8988T (cell line): Measurements from ENCODE around the gene TPD52L1.

Source experiments
- DNase-seq: peaks from one replicate; pipeline ENCODE4 v3.0.0; 2011

Gene TPD52L1

GRCh38 chr6:125212377-125212776, 58.8 kb downstream of the TPD52L1 start:
- DNase-seq, result no peak

GRCh38 chr6:125213939-125214338, 60.4 kb downstream of the TPD52L1 start:
- DNase-seq, result no peak

DNA sequence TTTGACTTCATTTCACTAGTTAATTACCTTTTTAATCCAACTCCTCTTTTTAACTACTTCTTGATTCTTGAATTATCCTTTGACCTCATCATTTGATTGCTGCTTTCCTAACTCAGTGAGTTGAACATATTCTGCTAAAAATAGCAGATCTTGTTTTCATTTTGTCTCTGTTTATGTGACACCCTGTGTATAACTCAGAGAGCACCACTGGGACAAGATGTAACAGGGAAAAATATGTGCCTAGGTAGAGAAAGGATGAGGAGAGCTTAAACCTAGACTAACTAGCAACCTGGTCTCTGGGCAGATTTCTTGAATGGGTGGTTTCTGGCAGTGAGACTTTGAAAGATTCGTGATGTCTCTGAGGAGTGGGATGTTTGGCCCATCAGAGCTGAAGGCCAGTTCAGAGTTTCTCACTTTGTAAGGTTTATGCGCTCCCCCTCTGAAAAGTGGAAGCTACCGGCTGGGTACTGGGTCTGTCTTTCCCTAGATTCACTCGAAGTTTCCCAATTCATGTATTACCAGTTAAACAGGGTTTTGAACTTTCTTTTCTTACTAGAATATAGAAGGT, 61.8 kb downstream of the TPD52L1 start:
- DNase-seq, result no peak

DNA sequence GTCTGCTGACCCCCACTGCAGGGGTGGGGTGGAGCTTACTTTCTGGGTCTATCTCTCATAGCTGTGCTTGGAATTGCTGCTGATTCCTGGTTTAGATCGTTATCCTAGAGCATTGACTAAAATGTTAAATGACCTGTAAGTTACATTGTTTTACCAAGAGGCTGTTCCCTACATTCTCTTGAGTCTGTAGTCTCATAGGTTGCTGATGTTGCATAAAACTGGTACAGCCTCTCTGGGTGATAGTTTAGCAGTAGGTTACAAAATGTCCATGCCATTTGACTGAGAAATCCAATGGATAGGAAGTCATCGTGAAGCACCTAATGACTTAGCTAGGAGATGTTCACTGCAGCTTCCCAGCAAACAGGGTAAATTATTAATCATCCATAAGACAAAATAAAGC, 62.4 kb downstream of the TPD52L1 start:
- DNase-seq, result no peak

DNA sequence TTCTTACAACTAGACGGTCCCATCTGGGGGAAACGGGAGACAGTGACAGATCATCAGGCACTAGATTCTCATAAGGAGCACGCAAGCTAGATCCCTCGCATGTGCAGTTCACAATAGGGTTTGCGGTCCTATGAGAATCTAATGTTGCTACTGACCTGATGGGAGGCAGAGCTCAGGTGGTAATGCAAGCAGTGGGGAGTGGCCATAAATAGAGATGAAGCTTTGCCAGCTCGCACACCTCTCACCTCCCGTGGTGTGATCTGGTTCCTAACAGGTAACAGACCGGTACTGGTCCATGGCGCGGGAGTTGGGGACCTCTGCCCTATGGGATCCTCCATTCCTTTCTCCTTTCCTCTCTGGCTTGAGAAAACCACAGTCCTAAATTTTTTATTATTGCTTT, 63.8 kb downstream of the TPD52L1 start:
- no peak for DNase-seq

DNA sequence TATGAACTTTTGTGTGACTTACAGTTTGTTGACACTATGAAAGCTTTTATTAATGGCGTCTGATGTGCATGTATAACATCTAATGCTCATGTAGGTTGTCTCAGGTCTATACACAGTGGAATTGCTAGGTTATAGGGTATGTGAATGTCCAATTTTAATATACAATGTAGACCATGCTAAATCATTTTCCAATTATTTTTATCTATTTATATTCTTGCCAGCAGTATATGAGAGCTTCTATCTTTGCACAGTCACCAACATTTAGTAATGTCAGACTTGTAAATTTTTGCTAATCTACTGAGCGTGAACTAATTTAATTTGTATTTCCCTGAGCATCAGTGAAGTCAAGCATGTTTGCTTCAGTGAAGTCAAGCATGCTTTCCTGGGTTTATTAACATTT, 64.4 kb downstream of the TPD52L1 start:
- DNase-seq, result no peak

DNA sequence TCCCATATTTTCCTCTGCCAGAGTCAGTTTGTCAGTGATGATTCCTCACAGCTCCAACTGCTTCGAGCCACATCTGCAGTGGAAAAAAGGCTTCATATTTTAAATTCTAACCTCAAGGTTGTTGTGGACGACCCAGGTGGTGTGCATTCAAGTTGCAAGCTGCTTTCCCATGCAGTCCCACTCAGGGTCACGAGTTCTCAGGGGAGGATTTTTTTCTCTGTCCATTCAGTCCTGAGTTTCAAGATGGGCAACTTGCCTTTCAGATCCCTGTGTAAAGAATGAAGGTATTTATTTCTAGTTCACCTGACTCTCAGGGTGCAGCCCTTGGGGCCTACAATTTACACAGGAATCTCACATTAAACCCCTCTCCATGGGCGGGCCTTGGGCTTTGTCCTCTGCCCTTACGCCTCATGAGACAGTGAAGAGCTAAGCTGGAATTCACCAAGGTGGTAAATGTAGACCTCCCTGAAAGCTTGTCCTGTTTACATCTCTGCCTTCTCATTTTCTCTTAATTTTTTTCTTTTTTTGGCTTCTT, 65.9 kb downstream of the TPD52L1 start:
- no peak for DNase-seq

- DNase-seq, result no peak
Measured at GRCh38 chr6:125220712-125221111, 67.1 kb downstream of the TPD52L1 start.

- DNase-seq, result no peak
Measured at GRCh38 chr6:125222531-125223455, 69.2 kb downstream of the TPD52L1 start.

- DNase-seq, result no peak
Measured at GRCh38 chr6:125224231-125224861, 70.8 kb downstream of the TPD52L1 start.

DNA sequence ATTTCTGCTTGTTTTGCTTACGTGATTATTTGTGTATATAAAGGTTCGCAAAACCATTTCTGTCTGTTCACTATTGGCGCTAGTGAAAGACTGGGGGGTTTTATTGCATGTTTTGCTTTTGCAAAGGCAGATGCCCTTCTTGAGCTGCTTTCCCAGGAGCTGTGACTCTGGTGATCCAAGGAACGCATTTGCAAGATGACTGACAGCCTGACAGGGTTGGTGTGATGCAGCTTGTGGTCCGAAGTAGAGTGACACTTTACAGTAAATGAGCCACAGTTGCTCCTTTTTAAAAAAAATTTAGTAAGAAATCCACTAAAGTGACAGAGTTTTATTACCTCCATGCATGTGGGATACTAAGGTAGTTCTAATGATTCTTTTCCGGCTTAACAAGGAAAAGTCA, 73.7 kb downstream of the TPD52L1 start:
- no peak for DNase-seq

- no peak for DNase-seq
Measured at GRCh38 chr6:125228981-125229479, 75.5 kb downstream of the TPD52L1 start.

GRCh38 chr6:125230674-125231073, 77.1 kb downstream of the TPD52L1 start:
- no peak for DNase-seq

- DNase-seq, result no peak
Measured at GRCh38 chr6:125231133-125231532, 77.6 kb downstream of the TPD52L1 start.

GRCh38 chr6:125231574-125232343, 78.2 kb downstream of the TPD52L1 start:
- DNase-seq, result no peak

DNA sequence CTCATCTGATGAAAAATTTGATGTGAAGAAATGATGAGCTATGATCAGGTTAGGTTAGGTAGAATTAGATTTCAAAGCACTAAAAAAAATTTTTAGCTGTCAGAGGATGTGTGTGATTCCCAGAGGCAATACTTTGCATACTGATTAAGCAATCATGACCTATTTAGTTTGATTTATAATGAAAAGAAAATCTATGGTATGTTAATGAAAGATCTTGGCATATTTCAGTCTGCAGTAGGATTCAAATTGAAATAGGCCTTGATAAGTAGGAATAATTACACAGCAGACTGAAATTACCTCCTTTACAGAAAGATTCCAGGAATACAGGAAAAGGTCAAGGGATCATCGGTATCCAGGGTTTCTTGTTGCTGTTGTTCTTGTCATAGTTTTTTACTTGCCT, 78.9 kb downstream of the TPD52L1 start:
- no peak for DNase-seq

DNA sequence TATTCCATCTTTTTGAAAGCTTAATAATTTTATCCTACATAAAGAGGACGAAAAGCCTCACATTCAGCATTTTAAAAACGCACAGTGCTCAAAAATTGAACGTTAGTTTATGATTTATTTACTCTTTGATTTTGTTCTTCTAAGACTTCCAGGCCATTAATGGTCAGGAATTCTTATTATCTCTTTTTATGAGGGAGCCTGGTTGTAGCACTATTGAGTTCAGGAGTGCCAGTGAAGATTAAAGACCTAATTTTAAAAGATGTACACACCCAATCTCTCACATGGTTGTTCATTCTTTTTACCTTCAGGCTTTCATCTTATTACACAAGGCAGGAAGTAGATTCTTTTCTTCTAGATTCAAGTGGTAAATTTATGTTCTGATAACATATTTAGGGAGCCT, 79.6 kb downstream of the TPD52L1 start:
- DNase-seq, result no peak

- no peak for DNase-seq
Measured at GRCh38 chr6:125236536-125237327, 83.2 kb downstream of the TPD52L1 start.

DNA sequence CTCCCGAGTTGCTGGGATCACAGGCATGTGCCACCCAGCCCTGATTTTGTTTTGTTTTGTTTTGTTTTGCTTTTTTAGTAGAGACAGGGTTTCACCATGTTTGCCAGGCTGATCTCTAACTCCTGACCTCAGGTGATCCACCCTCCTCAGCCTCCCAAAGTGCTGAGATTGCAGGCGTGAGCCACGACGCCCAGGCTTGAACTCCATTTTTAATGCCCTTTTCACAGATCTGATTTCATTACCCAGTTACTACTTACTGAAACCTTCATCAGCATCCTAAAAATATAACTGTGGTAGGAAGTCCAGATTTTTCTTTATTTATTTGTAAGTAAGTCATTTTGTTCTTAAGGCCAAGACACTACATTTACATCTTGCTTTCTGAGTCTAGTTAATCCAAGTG, 84.2 kb downstream of the TPD52L1 start:
- DNase-seq, result no peak

GRCh38 chr6:125245109-125245508, 91.5 kb downstream of the TPD52L1 start:
- DNase-seq, result no peak

GRCh38 chr6:125245523-125246264, 92.1 kb downstream of the TPD52L1 start:
- DNase-seq, result no peak
